HepG2 (cell line): ENCODE measurements around the gene PRR29.

Source experiments
- TF ChIP-seq, protein P1 (sequence below): sonication (generic); formaldehyde crosslinking; IDR thresholded peaks from 2 replicates; pipeline ENCODE4 v1.5.0; 2020; ENCODE audit warnings: mild to moderate bottlenecking, low read depth, missing genetic modification reagents, borderline replicate concordance
- TF ChIP-seq, protein P2 (sequence below), 2 experiments: IDR thresholded peaks; 2 replicates each; pipeline ENCODE4 v1.6.1; 2011 to 2012; ENCODE audit warnings: low read length in 2 of 2, borderline replicate concordance in 1 of 2, low read depth in 1 of 2, mild to moderate bottlenecking in 1 of 2, moderate library complexity in 1 of 2

DNA sequence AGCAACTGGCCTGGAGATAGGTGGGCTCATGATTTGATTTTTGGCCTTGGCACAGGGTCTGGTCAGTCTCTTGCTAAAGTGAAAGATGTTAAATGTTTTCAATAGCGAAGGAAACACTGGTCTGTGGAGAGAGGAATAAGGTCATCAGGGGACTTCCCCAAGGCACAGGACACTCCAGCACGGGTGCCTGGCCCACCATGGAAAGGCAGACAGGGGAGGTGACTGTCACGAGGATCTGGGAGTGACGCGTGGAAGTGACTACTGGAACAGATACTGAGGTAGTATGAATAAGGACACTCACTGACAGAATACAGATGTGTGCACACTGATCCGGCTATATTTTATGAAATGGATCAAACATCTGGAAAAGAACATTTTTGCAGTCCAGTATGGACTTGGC, 39.0 kb downstream of the PRR29 start:
- TF ChIP-seq, protein P1, sequence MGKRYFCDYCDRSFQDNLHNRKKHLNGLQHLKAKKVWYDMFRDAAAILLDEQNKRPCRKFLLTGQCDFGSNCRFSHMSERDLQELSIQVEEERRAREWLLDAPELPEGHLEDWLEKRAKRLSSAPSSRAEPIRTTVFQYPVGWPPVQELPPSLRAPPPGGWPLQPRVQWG, result no peak
- TF ChIP-seq, protein P2, sequence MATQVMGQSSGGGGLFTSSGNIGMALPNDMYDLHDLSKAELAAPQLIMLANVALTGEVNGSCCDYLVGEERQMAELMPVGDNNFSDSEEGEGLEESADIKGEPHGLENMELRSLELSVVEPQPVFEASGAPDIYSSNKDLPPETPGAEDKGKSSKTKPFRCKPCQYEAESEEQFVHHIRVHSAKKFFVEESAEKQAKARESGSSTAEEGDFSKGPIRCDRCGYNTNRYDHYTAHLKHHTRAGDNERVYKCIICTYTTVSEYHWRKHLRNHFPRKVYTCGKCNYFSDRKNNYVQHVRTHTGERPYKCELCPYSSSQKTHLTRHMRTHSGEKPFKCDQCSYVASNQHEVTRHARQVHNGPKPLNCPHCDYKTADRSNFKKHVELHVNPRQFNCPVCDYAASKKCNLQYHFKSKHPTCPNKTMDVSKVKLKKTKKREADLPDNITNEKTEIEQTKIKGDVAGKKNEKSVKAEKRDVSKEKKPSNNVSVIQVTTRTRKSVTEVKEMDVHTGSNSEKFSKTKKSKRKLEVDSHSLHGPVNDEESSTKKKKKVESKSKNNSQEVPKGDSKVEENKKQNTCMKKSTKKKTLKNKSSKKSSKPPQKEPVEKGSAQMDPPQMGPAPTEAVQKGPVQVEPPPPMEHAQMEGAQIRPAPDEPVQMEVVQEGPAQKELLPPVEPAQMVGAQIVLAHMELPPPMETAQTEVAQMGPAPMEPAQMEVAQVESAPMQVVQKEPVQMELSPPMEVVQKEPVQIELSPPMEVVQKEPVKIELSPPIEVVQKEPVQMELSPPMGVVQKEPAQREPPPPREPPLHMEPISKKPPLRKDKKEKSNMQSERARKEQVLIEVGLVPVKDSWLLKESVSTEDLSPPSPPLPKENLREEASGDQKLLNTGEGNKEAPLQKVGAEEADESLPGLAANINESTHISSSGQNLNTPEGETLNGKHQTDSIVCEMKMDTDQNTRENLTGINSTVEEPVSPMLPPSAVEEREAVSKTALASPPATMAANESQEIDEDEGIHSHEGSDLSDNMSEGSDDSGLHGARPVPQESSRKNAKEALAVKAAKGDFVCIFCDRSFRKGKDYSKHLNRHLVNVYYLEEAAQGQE (IDR thresholded peaks at IDR 0.05; ENCODE audit: borderline replicate concordance in 1 of 2, low read depth in 1 of 2, low read length in 2 of 2), result no peak
